ENCODE data around the gene CHTOP. TPM values are rescaled to one million over a fixed set of nuclear protein-coding genes. Genes with fewer than 3 reads are reported as not detected.
"Not testable (repeated sequence)": the region's sequence is repeated elsewhere in the genome, so short reads cannot be mapped to it uniquely, and the experiment has no call there.

CHTOP gene
- total RNA-seq, 1 donor from 2014 or later = 129 TPM

DNA sequence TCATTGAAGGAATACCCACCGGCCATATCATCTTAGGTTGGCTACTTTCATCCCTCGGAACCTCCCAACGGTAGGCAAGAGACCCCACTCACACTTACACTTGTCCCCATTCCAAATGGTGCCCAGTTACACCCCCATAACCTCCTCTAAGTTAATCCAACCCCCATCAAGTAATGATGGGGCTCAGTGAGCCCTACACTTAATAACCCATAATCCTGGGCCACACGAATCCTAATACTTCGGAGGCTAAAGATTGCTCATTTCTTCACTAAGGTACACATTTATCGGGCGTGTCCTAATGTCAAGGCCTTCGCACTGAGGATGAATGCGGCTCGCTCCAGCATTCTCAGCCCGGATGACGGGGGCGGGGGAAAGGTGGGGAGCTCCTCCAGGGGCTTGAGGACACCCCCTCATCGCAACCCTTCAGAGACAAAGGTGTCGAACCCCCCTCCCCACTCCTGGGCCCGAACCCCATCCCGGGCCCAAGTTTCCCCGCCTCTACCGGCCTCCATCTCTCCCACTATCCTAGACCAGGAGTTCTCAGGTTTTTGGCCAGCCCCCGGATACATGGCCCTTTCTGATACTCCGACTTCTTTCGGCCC, 36.5 kb downstream of the CHTOP start:
- Mint-ChIP-seq H3K27me3 (no peaks in the 10 kb centered on the region), H3K4me3 (ENCODE audit: low read depth) (no peak overlapping the region), H3K36me3 (ENCODE audit: insufficient read depth) (peaks cover 25% of the 10 kb centered on the region), H3K9me3 (ENCODE audit: low read depth) (no peaks in the 10 kb centered on the region), H3K27ac (no peak overlapping the region), H3K4me1 (ENCODE audit: low read depth) (peaks cover 14% of the 10 kb centered on the region)
- DNase-seq (ENCODE audit: low spot score, unreplicated experiment) = no peak
- TF ChIP-seq, protein P1, sequence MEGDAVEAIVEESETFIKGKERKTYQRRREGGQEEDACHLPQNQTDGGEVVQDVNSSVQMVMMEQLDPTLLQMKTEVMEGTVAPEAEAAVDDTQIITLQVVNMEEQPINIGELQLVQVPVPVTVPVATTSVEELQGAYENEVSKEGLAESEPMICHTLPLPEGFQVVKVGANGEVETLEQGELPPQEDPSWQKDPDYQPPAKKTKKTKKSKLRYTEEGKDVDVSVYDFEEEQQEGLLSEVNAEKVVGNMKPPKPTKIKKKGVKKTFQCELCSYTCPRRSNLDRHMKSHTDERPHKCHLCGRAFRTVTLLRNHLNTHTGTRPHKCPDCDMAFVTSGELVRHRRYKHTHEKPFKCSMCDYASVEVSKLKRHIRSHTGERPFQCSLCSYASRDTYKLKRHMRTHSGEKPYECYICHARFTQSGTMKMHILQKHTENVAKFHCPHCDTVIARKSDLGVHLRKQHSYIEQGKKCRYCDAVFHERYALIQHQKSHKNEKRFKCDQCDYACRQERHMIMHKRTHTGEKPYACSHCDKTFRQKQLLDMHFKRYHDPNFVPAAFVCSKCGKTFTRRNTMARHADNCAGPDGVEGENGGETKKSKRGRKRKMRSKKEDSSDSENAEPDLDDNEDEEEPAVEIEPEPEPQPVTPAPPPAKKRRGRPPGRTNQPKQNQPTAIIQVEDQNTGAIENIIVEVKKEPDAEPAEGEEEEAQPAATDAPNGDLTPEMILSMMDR (IDR thresholded peaks at IDR 0.05; ENCODE audit: unreplicated experiment) = no peak

DNA sequence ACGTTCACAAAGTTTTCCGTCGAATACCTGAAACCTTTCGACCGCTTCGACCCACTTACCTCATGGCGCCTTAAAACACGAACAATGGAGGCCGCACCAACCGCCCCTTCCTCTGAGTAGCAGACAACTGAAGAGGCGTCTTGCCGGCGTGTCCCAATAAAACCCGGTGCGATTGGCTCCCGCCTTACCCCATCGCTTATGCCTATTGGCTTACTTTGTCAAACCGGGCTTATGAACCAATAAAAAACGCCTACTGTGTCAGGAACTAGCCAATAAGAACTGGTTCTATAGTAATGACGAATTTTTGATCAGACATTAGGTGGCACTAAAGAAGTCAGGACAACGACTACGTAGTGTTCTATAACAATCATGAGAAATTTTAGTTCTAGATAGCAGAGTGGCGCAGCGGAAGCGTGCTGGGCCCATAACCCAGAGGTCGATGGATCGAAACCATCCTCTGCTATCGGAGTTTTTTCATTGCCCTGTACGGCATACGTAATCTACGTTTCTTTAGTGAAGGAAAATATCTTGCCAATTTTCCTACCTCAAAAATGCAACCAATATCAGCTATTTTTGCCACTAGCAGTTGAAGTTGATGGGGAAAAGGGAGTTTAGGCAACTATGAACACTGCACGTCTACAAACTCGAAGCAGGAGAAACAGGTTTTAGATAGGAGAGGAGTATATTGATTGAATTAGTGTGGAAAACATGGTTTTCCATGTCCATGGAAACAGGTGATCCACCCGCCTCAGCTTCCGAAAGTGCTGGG, 37.2 kb downstream of the CHTOP start, which contains the start of gene ILF2:
ILF2 (minus strand) TSS at position 135 of the 769 bp plus-strand sequence; CDS start at position 64, 71 bp downstream.
- Mint-ChIP-seq H3K27ac (no peak within 1 kb of the TSS), H3K36me3 (ENCODE audit: insufficient read depth) (peaks cover 23% of the 10 kb centered on the region), H3K4me1 (ENCODE audit: low read depth) (peaks cover 14% of the 10 kb centered on the region), H3K4me3 (ENCODE audit: low read depth) (no peak within 1 kb of the TSS), H3K27me3 (no peaks in the 10 kb centered on the region), H3K9me3 (ENCODE audit: low read depth) (no peaks in the 10 kb centered on the region)
- peak; percentile 89 for DNase-seq (ENCODE audit: low spot score, unreplicated experiment)
- TF ChIP-seq, protein P1 (IDR thresholded peaks at IDR 0.05; ENCODE audit: unreplicated experiment) = no peak

DNA sequence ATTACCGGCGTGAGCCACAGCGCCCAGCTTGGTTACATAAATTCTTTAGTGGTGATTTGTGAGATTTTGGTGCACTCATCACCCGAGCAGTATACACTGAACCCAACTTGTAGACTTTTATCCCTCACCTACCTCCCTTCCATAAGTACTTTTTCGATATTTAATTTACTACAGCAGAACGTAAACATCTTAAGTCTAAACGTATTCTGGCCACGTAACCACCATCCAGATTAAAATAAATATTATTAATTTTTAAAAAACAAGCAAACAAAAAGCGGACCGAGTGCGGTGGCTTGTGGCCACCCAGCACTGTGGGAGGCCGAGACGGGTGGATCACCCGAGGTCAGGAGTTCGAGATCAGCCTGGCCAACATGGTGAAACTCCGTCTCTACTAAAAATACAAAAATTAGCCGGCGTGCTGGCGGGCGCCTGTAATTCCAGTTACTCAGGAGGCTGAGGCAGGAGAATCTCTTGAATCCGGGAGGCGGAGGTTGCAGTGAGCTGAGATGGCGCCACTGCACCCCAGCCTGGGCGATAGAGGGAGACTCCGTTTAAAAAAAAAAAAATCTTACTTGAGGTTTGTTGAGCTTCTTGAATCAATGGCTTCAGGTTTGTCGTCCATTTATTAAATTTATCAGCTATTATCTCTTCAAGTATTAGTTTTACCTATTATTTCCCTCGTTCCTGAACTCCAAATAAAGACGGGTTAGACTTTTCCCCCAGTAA, 37.9 kb downstream of the CHTOP start:
- peaks cover 21% of the 10 kb centered on the region for H3K36me3 Mint-ChIP-seq (ENCODE audit: insufficient read depth)

DNA sequence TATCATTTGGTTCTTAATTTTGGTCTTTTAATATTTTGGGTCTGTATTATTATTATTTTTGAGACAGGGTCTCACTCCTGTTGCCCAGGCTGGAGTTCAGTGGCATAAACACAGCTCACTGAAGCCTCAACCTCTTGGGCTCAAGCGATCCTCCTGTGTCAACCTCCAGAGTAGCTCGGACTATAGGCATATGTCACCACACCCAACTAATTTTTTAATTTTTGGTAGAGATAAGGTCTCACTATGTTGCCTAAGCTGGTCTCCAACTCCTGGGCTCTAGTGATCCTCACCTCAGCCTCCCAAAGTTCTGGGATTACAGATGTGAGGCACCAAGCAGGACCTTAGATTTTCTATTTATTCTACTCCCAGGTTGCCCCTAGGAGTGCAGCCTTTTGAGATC, 39.6 kb downstream of the CHTOP start:
- peaks cover 15% of the 10 kb centered on the region for H3K27me3 Mint-ChIP-seq
- no peaks in the 10 kb centered on the region for H3K9me3 Mint-ChIP-seq (ENCODE audit: low read depth)
- peaks cover 6% of the 10 kb centered on the region for H3K36me3 Mint-ChIP-seq (ENCODE audit: insufficient read depth)
- no peak for DNase-seq (ENCODE audit: low spot score, unreplicated experiment)
- TF ChIP-seq, protein P1 (IDR thresholded peaks at IDR 0.05; ENCODE audit: unreplicated experiment) = no peak
- H3K4me3 Mint-ChIP-seq (ENCODE audit: low read depth) = peak overlapping the region; percentile 37
- no peak overlapping the region for H3K27ac Mint-ChIP-seq
- peaks cover 18% of the 10 kb centered on the region for H3K4me1 Mint-ChIP-seq (ENCODE audit: low read depth)

More for the DNA sequence above, 37.9 kb downstream of the CHTOP start:
- not testable (repeated sequence) for H3K27me3 Mint-ChIP-seq; H3K9me3 Mint-ChIP-seq (ENCODE audit: low read depth); H3K4me3 Mint-ChIP-seq (ENCODE audit: low read depth); DNase-seq (ENCODE audit: low spot score, unreplicated experiment)
- H3K4me1 Mint-ChIP-seq (ENCODE audit: low read depth) = peaks cover 14% of the 10 kb centered on the region
- H3K27ac Mint-ChIP-seq = peak overlapping the region; percentile 90

DNA sequence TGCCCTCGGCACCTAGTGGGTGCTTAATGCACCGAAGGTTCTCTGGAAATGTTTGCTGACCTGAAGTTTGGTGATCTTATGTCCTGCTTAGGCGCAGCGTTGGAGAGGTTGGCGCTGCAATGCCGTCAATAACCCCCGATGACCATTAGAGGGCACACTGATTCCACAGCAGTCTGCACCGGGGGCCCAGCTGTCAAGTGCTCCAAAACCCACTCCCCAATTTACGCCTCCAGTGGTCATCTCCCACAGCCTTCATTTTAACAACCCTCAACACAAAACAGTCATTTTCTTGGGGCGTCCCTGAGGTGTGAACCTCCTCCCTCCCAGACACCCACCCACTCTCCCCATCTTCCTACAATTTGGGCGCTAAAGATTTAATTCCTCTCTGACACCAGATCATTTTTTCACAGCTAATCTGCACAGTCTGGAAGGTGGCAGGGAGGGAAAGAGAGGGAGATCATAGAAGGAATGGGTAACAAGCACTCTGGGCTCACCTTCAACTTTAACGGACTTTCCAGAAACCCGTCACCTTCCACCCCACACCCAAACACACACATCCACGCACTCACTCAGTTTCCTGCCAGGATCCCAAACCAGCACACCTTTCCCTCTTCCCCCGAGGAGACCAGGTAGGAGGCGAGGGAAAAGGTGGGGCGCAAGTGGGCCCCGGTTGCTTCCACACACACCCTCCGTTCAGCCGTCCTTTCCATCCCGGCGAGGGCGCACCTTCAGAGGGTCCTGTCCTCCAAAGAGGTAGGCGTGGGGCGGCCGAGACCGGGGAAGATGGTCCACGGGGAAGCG, 44.1 kb downstream of the CHTOP start:
- DNase-seq (ENCODE audit: low spot score, unreplicated experiment) = peak; percentile 37
- H3K9me3 Mint-ChIP-seq (ENCODE audit: low read depth) = no peaks in the 10 kb centered on the region
- H3K27ac Mint-ChIP-seq = peak overlapping the region; percentile 34
- H3K4me3 Mint-ChIP-seq (ENCODE audit: low read depth) = peak overlapping the region; percentile 60
- H3K4me1 Mint-ChIP-seq (ENCODE audit: low read depth) = peaks cover 11% of the 10 kb centered on the region
- TF ChIP-seq, protein P1 (IDR thresholded peaks at IDR 0.05; ENCODE audit: unreplicated experiment) = peak; percentile 93
- H3K36me3 Mint-ChIP-seq (ENCODE audit: insufficient read depth) = no peaks in the 10 kb centered on the region
- peaks cover 50% of the 10 kb centered on the region for H3K27me3 Mint-ChIP-seq

All from progenitor cell of endocrine pancreas (in vitro differentiated cells).